Stomach (tissue), 4 donors: ENCODE results near the gene GALNS.

Experiments used
- EP300 ChIP-seq: sonication (generic); formaldehyde crosslinking; IDR thresholded peaks from one replicate; pipeline ENCODE4 v1.6.1; 2017; ENCODE audit warnings: antibody characterized with exemption
- POLR2A ChIP-seq, 4 donors: fragments of 450-650 bp; IDR thresholded peaks; one replicate each; pipeline ENCODE4 v1.6.1; 2016; ENCODE audit warnings: antibody characterized with exemption in 4 of 4, control low read depth in 2 of 4, mild to moderate bottlenecking in 1 of 4, moderate library complexity in 1 of 4
- TF ChIP-seq, protein P1 (sequence below), 7 experiments: fragments of 450-650 bp in 4 of 7; fragments of 200-600 bp in 3 of 7; sonication (generic) in 3 of 7; IDR thresholded peaks; one replicate each; pipeline ENCODE4 v1.5.1; 2016 to 2019; ENCODE audit warnings: antibody characterized with exemption in 7 of 7, control low read depth in 2 of 7, mild to moderate bottlenecking in 1 of 7

GRCh38 chr16:88780142-88781062, 76.3 kb downstream of the GALNS start:
- TF ChIP-seq, protein P1, sequence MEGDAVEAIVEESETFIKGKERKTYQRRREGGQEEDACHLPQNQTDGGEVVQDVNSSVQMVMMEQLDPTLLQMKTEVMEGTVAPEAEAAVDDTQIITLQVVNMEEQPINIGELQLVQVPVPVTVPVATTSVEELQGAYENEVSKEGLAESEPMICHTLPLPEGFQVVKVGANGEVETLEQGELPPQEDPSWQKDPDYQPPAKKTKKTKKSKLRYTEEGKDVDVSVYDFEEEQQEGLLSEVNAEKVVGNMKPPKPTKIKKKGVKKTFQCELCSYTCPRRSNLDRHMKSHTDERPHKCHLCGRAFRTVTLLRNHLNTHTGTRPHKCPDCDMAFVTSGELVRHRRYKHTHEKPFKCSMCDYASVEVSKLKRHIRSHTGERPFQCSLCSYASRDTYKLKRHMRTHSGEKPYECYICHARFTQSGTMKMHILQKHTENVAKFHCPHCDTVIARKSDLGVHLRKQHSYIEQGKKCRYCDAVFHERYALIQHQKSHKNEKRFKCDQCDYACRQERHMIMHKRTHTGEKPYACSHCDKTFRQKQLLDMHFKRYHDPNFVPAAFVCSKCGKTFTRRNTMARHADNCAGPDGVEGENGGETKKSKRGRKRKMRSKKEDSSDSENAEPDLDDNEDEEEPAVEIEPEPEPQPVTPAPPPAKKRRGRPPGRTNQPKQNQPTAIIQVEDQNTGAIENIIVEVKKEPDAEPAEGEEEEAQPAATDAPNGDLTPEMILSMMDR (IDR thresholded peaks at IDR 0.05): no peak
- no peak for TF ChIP-seq POLR2A (IDR thresholded peaks at IDR 0.05)
- TF ChIP-seq EP300: no peak
